ENCODE measurements around the gene S100A3. TPM values are rescaled to one million over a fixed set of nuclear protein-coding genes. Genes with fewer than 3 reads are reported as not detected.

S100A3 gene
- total RNA-seq, 1 experiment from 2014 or later, result 12.0 TPM

DNA sequence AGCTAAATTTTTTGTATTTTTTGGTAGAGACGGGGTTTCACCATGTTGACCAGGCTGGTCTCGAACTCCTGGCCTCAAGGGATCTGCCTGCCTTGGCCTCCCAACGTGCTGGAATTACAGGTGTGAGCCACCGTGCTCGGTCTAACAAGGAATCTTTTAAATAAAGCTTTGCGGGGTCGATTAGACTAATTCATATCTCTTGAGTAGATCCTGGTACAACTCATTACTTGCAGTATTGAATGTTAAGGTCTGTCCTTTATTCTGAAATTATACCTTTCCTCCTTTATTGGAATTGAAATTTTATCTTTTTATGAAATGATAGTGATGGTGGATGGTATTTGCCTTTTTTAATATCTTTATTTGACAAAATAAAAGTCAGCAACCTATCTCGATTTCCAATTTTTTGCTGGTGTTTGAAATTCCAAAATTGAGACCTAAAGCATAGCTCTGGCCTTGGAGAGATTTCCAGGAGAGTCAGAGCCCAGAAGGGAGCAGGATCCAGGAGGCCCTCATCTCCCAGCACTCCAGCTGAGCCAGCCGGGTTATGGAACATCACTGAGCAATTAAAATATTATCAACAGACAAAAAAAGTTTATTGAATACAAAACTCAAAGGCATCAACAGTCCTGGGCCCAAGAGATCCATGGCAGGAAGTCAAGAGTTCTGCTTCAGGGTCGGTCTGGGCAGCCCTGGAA lies 11.9 kb upstream of the S100A3 start:
- ChIA-PET POLR2A (interaction anchor here (0.7 kb wide), 1 partner anchor 9 kb away, joined by 6 read pairs; no protein-coding TSS in a partner anchor), CTCF (no interaction called here)
- Histone ChIP-seq H3K36me3 (ENCODE audit: control insufficient read depth, insufficient read depth, low read length) (no peaks in the 10 kb centered on the region), H3K27me3 (ENCODE audit: control insufficient read depth, insufficient read depth, low read length) (no peaks in the 10 kb centered on the region), H3K4me3 (ENCODE audit: low read depth in 2 of 2, low read length in 2 of 2) (no peak overlapping the region), H3K9me3 (ENCODE audit: control insufficient read depth, insufficient read depth, low read depth, low read length) (no peaks in the 10 kb centered on the region), H3K4me1 (ENCODE audit: control insufficient read depth, insufficient read depth, low read length) (peaks cover 24% of the 10 kb centered on the region), H3K27ac (ENCODE audit: low read length) (no peak overlapping the region)
- no peak for DNase-seq (ENCODE audit: low read depth, low spot score)
- in situ Hi-C loops (cut with HindIII; ENCODE audit: low pct_unique_long_range_greater_than_20kb, low sequenced_read_pairs), result no loop called here
- intact Hi-C loops (cut with micrococcal nuclease; ENCODE audit: unreplicated experiment), result no loop called here
- BruUV-seq (replicated peaks), result no TSS peak
- TF ChIP-seq, protein P1, sequence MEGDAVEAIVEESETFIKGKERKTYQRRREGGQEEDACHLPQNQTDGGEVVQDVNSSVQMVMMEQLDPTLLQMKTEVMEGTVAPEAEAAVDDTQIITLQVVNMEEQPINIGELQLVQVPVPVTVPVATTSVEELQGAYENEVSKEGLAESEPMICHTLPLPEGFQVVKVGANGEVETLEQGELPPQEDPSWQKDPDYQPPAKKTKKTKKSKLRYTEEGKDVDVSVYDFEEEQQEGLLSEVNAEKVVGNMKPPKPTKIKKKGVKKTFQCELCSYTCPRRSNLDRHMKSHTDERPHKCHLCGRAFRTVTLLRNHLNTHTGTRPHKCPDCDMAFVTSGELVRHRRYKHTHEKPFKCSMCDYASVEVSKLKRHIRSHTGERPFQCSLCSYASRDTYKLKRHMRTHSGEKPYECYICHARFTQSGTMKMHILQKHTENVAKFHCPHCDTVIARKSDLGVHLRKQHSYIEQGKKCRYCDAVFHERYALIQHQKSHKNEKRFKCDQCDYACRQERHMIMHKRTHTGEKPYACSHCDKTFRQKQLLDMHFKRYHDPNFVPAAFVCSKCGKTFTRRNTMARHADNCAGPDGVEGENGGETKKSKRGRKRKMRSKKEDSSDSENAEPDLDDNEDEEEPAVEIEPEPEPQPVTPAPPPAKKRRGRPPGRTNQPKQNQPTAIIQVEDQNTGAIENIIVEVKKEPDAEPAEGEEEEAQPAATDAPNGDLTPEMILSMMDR (IDR thresholded peaks at IDR 0.05), result no peak
- TF ChIP-seq POLR2AphosphoS5 (IDR thresholded peaks at IDR 0.05; ENCODE audit: low read depth, low read length) (no peak), SIN3A (IDR thresholded peaks at IDR 0.05; ENCODE audit: borderline replicate concordance, insufficient read depth, low read depth, low read length) (no peak), TCF7L2 (IDR thresholded peaks at IDR 0.05; ENCODE audit: low read depth, low read length) (no peak)
- TF ChIP-seq, protein P2, sequence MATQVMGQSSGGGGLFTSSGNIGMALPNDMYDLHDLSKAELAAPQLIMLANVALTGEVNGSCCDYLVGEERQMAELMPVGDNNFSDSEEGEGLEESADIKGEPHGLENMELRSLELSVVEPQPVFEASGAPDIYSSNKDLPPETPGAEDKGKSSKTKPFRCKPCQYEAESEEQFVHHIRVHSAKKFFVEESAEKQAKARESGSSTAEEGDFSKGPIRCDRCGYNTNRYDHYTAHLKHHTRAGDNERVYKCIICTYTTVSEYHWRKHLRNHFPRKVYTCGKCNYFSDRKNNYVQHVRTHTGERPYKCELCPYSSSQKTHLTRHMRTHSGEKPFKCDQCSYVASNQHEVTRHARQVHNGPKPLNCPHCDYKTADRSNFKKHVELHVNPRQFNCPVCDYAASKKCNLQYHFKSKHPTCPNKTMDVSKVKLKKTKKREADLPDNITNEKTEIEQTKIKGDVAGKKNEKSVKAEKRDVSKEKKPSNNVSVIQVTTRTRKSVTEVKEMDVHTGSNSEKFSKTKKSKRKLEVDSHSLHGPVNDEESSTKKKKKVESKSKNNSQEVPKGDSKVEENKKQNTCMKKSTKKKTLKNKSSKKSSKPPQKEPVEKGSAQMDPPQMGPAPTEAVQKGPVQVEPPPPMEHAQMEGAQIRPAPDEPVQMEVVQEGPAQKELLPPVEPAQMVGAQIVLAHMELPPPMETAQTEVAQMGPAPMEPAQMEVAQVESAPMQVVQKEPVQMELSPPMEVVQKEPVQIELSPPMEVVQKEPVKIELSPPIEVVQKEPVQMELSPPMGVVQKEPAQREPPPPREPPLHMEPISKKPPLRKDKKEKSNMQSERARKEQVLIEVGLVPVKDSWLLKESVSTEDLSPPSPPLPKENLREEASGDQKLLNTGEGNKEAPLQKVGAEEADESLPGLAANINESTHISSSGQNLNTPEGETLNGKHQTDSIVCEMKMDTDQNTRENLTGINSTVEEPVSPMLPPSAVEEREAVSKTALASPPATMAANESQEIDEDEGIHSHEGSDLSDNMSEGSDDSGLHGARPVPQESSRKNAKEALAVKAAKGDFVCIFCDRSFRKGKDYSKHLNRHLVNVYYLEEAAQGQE (IDR thresholded peaks at IDR 0.05; ENCODE audit: insufficient read depth in 1 of 2, low read depth in 2 of 2, low read length in 1 of 2), result no peak
- no peak for ATAC-seq

DNA sequence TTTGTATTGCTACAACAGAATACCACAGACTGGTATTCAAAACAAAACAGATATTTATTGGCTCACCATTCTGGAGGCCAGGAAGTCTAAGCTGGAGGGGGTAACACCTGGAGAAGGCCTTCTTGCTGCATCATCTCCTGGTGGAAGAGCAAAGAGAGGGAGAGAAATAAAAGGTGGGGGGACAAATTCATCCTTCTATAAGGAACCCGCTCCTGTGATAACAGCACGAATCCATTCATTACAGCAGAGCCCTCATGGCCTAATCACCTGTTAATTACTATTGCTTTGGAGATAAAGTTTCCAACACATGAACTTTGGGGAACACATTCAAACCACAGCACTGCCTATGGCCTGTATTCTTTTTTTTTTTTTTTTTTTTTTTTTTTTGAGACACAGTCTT lies 11.2 kb upstream of the S100A3 start:
- Histone ChIP-seq H3K9me3 (ENCODE audit: control insufficient read depth, insufficient read depth, low read depth, low read length) (no peaks in the 10 kb centered on the region), H3K4me1 (ENCODE audit: control insufficient read depth, insufficient read depth, low read length) (peaks cover 17% of the 10 kb centered on the region), H3K27ac (ENCODE audit: low read length) (no peak overlapping the region), H3K36me3 (ENCODE audit: control insufficient read depth, insufficient read depth, low read length) (no peaks in the 10 kb centered on the region), H3K4me3 (ENCODE audit: low read depth in 2 of 2, low read length in 2 of 2) (no peak overlapping the region), H3K27me3 (ENCODE audit: control insufficient read depth, insufficient read depth, low read length) (no peaks in the 10 kb centered on the region)
- ChIA-PET CTCF (no interaction called here), POLR2A (no interaction called here)
- ATAC-seq (no peak), DNase-seq (ENCODE audit: low read depth, low spot score) (no peak)
- TF ChIP-seq, protein P2 (IDR thresholded peaks at IDR 0.05; ENCODE audit: insufficient read depth in 1 of 2, low read depth in 2 of 2, low read length in 1 of 2), result no peak
- TF ChIP-seq POLR2AphosphoS5 (IDR thresholded peaks at IDR 0.05; ENCODE audit: low read depth, low read length) (no peak), TCF7L2 (IDR thresholded peaks at IDR 0.05; ENCODE audit: low read depth, low read length) (no peak)
- BruUV-seq (replicated peaks), result no TSS peak
- in situ Hi-C loops (cut with HindIII; ENCODE audit: low pct_unique_long_range_greater_than_20kb, low sequenced_read_pairs), result no loop called here
- intact Hi-C loops (cut with micrococcal nuclease; ENCODE audit: unreplicated experiment), result no loop called here
